Peyer's patch (tissue), 4 donors: ENCODE data around the gene C12orf43. TPM values are rescaled to one million over a fixed set of nuclear protein-coding genes. Genes with fewer than 3 reads are reported as not detected.

Experiments used
- DNase-seq, 3 donors: peaks; one replicate each; pipeline ENCODE4 v3.0.0-alpha.2; 2017 to 2019
- H3K27ac ChIP-seq, 4 donors: fragments of 200-600 bp; sonication (generic); one replicate each; pipeline ENCODE4 v1.5.1; 2016 to 2019
- H3K27me3 ChIP-seq, 2 donors: fragments of 200-600 bp; sonication (generic); one replicate each; pipeline ENCODE4 v1.5.1; 2019
- H3K36me3 ChIP-seq, 3 donors: fragments of 200-600 bp; sonication (generic); one replicate each; pipeline ENCODE4 v1.5.1; 2016 to 2019
- H3K4me1 ChIP-seq, 4 donors: fragments of 200-600 bp; sonication (generic); one replicate each; pipeline ENCODE4 v1.5.1; 2016 to 2019
- H3K4me3 ChIP-seq, 4 donors: fragments of 200-600 bp; sonication (generic); 1 replicate in 3 of 4; 2 replicates in 1 of 4; pipeline ENCODE4 v1.5.1; 2016 to 2019; ENCODE audit warnings: mild to moderate bottlenecking in 1 of 4
- H3K9me3 ChIP-seq, 4 donors: fragments of 200-600 bp; sonication (generic); one replicate each; pipeline ENCODE4 v1.5.1; 2016 to 2019; ENCODE audit warnings: mild to moderate bottlenecking in 1 of 4
- CTCF ChIP-seq, 6 experiments: fragments of 450-650 bp in 4 of 6; fragments of 200-600 bp in 2 of 6; sonication (generic) in 1 of 6; IDR thresholded peaks; one replicate each; pipeline ENCODE4 v1.5.1; 2017 to 2019; ENCODE audit warnings: antibody characterized with exemption in 6 of 6, mild to moderate bottlenecking in 3 of 6, moderate library complexity in 1 of 6
- POLR2A ChIP-seq, 2 donors: fragments of 450-650 bp; IDR thresholded peaks; one replicate each; pipeline ENCODE4 v1.5.1; 2017; ENCODE audit warnings: antibody characterized with exemption in 2 of 2, mild to moderate bottlenecking in 2 of 2, moderate library complexity in 2 of 2
- total RNA-seq, 4 donors: library from RNA; depleted of rRNA; stranded (reverse); fragments of >200 nt; gene quantifications; one replicate each; pipeline ENCODE4 v1.1.0, GENCODE V29; 2016

Gene C12orf43
- total RNA-seq, 4 donors from 2014 or later: 7.6 to 16.5 (median 12.0) TPM

- TF ChIP-seq POLR2A (IDR thresholded peaks at IDR 0.05): no peak
- TF ChIP-seq CTCF (IDR thresholded peaks at IDR 0.05): no peak
- H3K27me3 ChIP-seq: no peaks in the 10 kb centered on the region
- H3K4me1 ChIP-seq: peaks cover 0 to 37% (median 0%) of the 10 kb centered on the region in 4 donors
- H3K4me3 ChIP-seq: no peak overlapping the region
- peaks cover 0 to 3% (median 0%) of the 10 kb centered on the region in 3 donors for H3K36me3 ChIP-seq
- DNase-seq: no peak
- no peaks in the 10 kb centered on the region for H3K9me3 ChIP-seq
- H3K27ac ChIP-seq: peak overlapping the region in 3 of 4 donors; percentile 40 to 81 (median 74)
Observed at GRCh38 chr12:120983759-120984158, 32.5 kb downstream of the C12orf43 start.

- Histone ChIP-seq H3K9me3 (no peaks in the 10 kb centered on the region), H3K27me3 (no peaks in the 10 kb centered on the region), H3K4me3 (no peak overlapping the region), H3K27ac (peak overlapping the region in 1 of 4 donors; percentile 95), H3K36me3 (no peaks in the 10 kb centered on the region), H3K4me1 (peaks cover 0 to 37% (median 0%) of the 10 kb centered on the region in 4 donors)
- TF ChIP-seq CTCF (IDR thresholded peaks at IDR 0.05) (no peak), POLR2A (IDR thresholded peaks at IDR 0.05) (no peak)
- DNase-seq: no peak
Observed at GRCh38 chr12:120982659-120983058, 33.6 kb downstream of the C12orf43 start.

GRCh38 chr12:120981407-120981941 is 34.8 kb downstream of the C12orf43 start:
- peak overlapping the region in 2 of 4 donors; percentile 57 to 72 for H3K4me3 ChIP-seq
- TF ChIP-seq CTCF (IDR thresholded peaks at IDR 0.05): no peak
- TF ChIP-seq POLR2A (IDR thresholded peaks at IDR 0.05): no peak
- H3K27ac ChIP-seq: peak overlapping the region in 3 of 4 donors; percentile 72 to 95 (median 86)
- H3K36me3 ChIP-seq: no peaks in the 10 kb centered on the region
- H3K4me1 ChIP-seq: peaks cover 0 to 44% (median 0%) of the 10 kb centered on the region in 4 donors
- DNase-seq: no peak
- H3K9me3 ChIP-seq: no peaks in the 10 kb centered on the region
- H3K27me3 ChIP-seq: no peaks in the 10 kb centered on the region

GRCh38 chr12:120980800-120981368 is 35.4 kb downstream of the C12orf43 start:
- H3K27ac ChIP-seq: peak overlapping the region in 3 of 4 donors; percentile 72 to 95 (median 86)
- H3K27me3 ChIP-seq: no peaks in the 10 kb centered on the region
- no peaks in the 10 kb centered on the region for H3K9me3 ChIP-seq
- no peak for TF ChIP-seq CTCF (IDR thresholded peaks at IDR 0.05)
- peak; percentile 50 to 74 for TF ChIP-seq POLR2A (IDR thresholded peaks at IDR 0.05)
- DNase-seq: peak in 2 of 3 donors; percentile 61 to 72
- peaks cover 0 to 44% (median 0%) of the 10 kb centered on the region in 4 donors for H3K4me1 ChIP-seq
- H3K36me3 ChIP-seq: no peaks in the 10 kb centered on the region
- H3K4me3 ChIP-seq: peak overlapping the region in 3 of 4 donors; percentile 29 to 72 (median 57)

GRCh38 chr12:120979862-120980696 is 36.2 kb downstream of the C12orf43 start:
- H3K27ac ChIP-seq: peak overlapping the region in 3 of 4 donors; percentile 72 to 95 (median 86)
- H3K9me3 ChIP-seq: no peaks in the 10 kb centered on the region
- TF ChIP-seq POLR2A (IDR thresholded peaks at IDR 0.05) (no peak), CTCF (IDR thresholded peaks at IDR 0.05) (no peak)
- H3K27me3 ChIP-seq: no peaks in the 10 kb centered on the region
- peak in 2 of 3 donors; percentile 77 to 82 for DNase-seq
- H3K4me3 ChIP-seq: peak overlapping the region in 3 of 4 donors; percentile 29 to 72 (median 57)
- peaks cover 0 to 37% (median 0%) of the 10 kb centered on the region in 4 donors for H3K4me1 ChIP-seq
- H3K36me3 ChIP-seq: no peaks in the 10 kb centered on the region
